Choroid plexus epithelial cell (primary cell): ENCODE data around the gene ARHGEF18.
A peak's percentile ranks its signal among the peaks of the same experiment; 100 is the strongest.

Experiments used
- DNase-seq: peaks from one replicate; pipeline ENCODE4 v3.0.0-alpha.2; 2010; ENCODE audit warnings: low read depth
- H3K4me3 ChIP-seq: 2 replicates; pipeline ENCODE4 v1.5.1; 2011; ENCODE audit warnings: low read depth, mild to moderate bottlenecking, control low read depth, low read length, moderate library complexity
- CTCF ChIP-seq: conservative IDR thresholded peaks from 2 replicates; pipeline ENCODE4 v1.5.1; 2011; ENCODE audit warnings: low read depth, mild to moderate bottlenecking, control low read depth, inconsistent platforms, low read length, moderate library complexity

Gene ARHGEF18

DNA sequence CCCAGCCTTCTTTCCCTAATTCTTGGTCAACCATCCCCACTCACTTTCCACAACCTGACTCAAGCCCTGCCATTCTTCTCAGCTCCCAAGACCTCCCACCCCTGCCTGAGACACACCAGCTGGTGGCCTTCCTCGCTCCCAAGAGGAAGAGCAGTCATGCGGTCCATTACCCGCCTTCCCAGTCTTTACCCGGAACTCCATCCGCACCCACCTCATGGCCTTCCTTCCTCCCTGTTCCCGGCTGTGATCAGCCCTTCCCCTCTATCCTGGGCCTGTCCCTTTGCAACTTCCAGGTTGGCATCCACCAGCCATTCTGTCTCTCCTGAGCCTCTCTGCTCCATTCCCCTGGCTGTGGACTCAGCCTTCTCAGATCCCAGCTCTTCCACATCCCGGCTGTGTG, 35.9 kb upstream of the ARHGEF18 start:
- no peak for TF ChIP-seq CTCF
- H3K4me3 ChIP-seq, result no peak overlapping the region
- DNase-seq, result no peak

DNA sequence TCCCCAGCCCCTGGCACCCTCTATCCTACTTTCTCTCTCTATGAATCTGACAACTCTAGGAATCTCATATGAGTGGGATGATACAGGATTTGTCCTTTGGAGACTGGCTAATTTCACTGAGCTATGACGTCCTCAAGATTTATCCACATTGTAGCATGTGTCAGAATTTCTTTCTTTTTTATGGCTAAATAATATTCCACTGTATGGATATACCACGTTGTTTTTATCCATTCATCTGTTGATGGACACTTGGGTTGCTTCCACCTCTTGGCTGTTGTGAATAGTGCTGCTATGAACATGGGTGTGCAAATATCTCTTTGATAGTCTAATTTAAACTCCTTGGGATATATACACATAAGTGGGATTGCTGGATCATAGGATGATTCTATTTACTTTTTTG, 30.6 kb upstream of the ARHGEF18 start:
- TF ChIP-seq CTCF, result no peak
- DNase-seq, result no peak
- no peak overlapping the region for H3K4me3 ChIP-seq

- no peak overlapping the region for H3K4me3 ChIP-seq
- peak; percentile 51 for DNase-seq
- TF ChIP-seq CTCF, result peak; percentile 56
Observed at GRCh38 chr19:7326105-7326877, 22.4 kb upstream of the ARHGEF18 start.

DNA sequence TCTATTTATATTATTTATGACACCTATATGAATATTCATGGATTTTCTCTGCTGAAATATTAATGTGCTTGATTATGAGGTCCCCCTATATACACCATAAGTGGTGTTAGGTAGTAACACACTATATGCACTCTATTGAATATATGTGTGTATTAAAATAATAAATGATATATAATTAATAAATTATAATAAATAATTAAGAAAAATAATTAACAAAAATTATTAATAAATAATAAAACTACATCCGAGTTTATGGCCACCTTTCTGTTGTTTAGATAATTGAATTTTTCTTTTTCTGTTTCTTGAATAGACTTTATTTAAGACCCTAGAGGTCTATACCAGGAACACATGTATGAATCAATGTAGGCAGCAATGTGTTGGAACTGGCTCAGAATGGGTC, 20.9 kb upstream of the ARHGEF18 start:
- DNase-seq, result no peak
- no peak overlapping the region for H3K4me3 ChIP-seq
- no peak for TF ChIP-seq CTCF

GRCh38 chr19:7328647-7329046, 20.1 kb upstream of the ARHGEF18 start:
- no peak for TF ChIP-seq CTCF
- no peak for DNase-seq

GRCh38 chr19:7331446-7331845, 17.3 kb upstream of the ARHGEF18 start:
- DNase-seq, result no peak
- no peak for TF ChIP-seq CTCF
- no peak overlapping the region for H3K4me3 ChIP-seq

More at GRCh38 chr19:7328647-7329046, 20.1 kb upstream of the ARHGEF18 start:
- H3K4me3 ChIP-seq, result no peak overlapping the region
